DMS114 treated with DMSO at 0.1 percent for 48 hours (cell line): ENCODE measurements around the gene CDT1.
"Not testable (repeated sequence)": the region's sequence is repeated elsewhere in the genome, so short reads cannot be mapped to it uniquely, and the experiment has no call there.

Experiments
- DNase-seq: peaks from one replicate; lab custom pipeline; 2025; ENCODE audit not compliant: unreplicated experiment; lab: John Stamatoyannopoulos, UW

Gene CDT1

DNA sequence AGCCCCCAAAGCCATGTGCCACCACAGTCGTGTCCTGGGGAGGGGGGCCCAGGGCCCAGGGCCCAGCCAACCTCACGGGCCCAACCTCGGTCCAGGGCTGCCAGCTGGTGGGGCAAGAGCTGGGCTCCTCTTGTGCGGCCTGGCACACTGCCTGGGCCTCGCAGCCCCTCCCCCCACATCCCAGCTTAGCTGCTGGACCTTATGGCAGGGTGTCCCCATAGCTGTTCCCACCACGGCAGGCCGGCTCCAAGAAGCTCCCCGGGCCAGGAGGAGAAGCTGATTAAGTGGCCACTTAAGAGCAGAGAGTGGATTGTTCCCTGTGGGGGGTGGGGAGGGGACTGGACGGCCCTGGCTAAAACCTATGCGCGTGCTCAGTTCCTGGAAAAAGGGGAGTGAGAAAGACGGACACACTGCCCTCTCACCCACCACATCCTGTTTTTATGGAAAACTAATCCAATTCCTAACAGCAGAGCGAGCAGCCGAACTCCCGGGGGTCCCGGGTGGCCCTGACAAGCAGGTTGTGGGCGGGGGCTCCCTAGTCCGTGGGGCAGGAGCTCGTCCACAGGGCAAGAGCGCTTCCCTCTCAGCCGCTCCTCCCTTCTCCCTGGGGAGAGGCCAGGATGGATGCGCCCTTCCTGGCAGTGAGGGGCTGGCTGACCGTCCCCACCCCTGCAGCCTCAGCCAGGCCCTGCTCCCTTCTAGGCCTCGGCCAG, 35.4 kb upstream of the CDT1 start:
- no peak for DNase-seq

- no peak for DNase-seq
Measured at GRCh38 chr16:88769617-88770460, 33.8 kb upstream of the CDT1 start.

- DNase-seq = no peak
Measured at GRCh38 chr16:88770461-88771293, 32.9 kb upstream of the CDT1 start.

GRCh38 chr16:88771294-88771772, 32.3 kb upstream of the CDT1 start:
- DNase-seq = no peak

DNA sequence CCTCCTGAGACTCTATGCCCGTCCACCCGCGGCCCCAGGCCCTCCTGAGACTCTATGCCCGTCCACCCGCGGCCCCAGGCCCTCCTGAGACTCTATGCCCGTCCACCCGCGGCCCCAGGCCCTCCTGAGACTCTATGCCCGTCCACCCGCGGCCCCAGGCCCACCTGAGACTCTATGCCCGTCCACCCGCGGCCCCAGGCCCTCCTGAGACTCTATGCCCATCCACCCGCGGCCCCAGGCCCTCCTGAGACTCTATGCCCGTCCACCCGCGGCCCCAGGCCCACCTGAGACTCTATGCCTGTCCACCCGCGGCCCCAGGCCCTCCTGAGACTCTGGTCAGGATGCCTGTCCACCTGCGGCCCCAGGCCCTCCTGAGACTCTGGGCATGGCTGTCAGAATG, 31.8 kb upstream of the CDT1 start:
- DNase-seq = not testable (repeated sequence)

- no peak for DNase-seq
Measured at GRCh38 chr16:88772871-88773811, 30.4 kb upstream of the CDT1 start.

DNA sequence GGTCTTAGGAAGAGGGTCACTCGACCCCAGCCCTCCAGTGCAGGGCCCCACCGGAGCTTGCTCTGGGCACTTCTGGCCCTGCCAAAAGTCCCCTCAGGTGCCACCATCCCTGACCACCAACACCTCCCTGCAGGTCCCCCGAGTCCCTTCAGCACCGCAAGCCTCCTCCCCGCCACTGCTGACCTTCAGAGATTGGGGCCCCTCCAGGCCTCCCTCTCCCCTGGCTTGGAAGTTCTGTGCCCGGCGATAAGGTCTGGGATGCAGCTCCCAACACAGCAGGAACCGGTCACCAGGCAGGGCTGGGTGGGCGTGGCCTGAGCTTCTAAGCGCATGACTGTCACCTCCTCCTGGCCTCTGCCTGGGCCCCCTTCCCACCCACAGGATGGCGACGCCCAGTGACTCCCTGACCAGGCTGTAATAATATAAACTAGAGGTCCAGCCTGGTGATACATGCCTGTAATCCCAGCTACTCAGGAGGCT, 29.7 kb upstream of the CDT1 start:
- DNase-seq = no peak

DNA sequence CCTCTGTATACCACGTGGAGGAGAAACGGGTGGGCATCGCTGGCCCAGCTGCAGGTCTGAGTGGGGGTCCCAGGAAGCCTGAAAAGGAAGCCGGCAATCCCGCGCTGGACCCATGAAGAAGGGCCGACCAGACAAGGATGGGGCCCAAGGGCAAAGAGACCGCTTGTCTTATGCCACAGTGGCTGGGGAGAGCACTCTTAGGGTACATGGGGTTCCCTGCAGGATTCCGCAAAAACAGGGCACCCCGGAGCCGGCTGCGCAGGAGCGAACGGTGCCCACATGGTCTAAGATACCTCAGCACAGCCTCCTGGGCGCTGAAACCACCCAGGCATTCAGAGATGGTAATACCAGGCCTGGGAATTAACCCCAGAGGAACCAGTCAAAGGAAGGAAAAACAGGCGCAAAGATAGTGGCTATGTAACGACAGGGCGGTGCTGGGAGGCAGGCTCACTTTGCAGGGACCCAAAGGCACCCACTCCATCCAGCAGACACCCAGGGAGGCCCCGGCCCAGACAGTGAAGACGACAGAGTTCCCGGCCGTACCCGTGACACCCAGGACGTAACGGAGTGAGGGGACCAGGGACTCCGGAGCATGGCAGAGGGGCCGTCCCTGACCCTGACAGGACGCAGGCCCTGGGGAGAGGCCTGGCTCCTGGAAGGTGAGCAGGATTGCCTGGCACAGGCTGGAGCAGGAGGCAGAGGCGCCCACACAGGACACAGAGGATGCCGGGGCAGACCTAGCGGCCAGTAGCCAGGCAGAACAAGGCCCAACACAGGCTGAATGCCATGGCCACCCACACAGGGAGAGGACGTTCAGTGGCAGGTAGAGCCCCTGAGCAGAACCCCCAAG, 28.8 kb upstream of the CDT1 start:
- no peak for DNase-seq

DNA sequence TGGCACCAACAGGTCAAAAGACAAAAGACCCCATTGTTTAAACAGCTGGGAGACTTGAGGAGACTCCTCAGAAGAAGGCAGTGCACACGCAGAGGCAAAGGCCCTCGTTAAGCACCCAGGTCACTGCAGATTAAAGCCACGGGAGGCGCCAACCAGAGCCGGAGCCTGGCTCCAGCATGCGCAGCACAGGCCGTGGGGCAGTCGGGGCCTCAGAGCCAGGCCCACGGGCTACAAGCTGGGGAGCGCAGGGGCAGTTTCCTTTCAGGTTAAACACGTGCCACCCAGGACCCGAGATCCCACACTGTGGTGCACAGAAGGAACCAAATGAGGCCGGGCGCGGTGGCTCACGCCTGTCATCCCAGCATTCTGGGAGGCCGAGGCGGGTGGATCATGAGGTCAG, 27.8 kb upstream of the CDT1 start:
- DNase-seq = no peak

DNA sequence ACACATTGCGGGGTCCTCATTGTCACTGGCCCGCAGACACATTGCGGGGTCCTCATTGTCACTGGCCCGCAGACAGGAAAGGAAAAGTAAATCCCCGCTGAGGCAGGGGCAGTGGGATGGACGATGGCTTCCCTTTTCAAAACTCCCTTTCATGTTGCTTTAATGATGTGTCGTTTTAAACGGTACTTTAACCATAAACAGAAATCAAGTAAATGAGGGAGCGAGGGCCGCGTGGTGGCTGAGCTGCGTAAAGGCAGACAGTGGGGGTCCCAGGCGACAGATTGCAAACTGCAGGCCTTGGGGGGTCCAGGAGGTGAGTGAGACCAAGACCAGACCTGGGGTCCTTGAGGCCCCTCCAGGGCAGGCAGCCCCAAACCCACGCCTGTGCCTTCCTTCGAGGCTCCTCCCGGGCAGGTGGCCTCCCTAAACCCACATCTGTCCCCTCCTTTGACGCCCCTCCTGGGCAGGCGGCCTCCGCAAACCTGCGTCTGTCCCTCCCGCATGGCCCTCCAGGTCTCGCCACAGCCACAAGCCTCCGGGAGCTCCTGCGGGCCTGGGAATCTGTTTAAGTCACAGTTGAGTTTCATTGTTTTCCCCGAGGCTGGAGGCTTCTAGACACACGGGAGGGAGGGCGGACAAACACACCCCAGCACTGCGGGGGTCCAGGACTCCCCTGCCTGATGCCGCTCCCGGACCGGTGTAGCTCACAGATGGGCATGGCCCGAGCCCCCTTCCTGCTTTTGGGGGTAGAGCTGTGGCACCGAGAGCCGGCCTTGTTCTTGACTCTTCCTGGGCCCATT, 25.9 kb upstream of the CDT1 start:
- DNase-seq = no peak

- no peak for DNase-seq
Measured at GRCh38 chr16:88778271-88778525, 25.4 kb upstream of the CDT1 start.

GRCh38 chr16:88778541-88779065, 25.0 kb upstream of the CDT1 start:
- no peak for DNase-seq

- no peak for DNase-seq
Measured at GRCh38 chr16:88779406-88780141, 24.0 kb upstream of the CDT1 start.

GRCh38 chr16:88780142-88781062, 23.2 kb upstream of the CDT1 start:
- DNase-seq = no peak

DNA sequence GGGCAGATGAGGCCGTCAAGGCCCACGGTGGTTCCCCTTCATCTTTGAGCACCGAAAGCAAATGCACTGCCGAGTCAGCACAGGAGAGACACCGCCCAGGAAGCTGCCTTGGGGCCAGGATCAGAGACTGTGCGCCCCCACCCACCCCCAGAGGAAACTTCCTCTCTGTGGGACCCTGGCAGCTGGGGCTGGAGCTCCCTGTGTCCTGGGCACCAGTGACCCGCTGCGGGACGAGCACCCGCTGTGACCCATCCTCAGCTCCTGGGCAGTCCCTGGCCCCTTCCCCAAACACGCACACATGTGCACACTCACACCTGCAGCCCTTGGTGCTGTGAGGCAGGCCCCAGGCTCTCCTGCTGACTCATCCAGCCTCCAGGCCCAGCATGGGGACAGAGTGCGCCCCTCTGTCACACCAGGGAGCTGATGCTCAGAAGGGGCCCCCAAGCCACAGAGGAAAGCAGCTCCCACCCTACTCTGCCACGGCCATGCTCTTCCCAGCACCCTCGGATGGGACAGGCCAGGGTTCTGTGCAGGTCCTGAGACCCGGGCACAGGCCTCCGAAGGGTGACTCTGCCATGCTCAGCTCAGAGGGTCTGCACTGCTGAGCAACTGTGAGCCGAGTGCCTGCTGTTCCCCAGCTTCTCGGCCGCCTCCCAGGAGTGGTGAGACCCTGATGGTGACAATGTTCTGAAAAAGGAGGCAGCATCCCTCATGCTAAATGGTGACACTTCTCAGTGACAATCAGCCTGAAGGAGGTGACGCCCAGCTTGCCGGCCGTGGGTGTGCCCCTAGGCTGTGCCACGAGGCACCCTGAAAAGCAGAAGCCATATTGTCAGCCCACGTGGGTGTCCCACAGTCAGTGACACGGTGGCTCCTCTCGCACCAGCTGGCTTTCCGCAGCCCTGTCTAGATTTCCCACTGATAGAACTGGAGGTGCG, 22.2 kb upstream of the CDT1 start:
- DNase-seq = no peak
